Upper lobe of left lung (tissue), 6 donors: ENCODE data around the gene DTNB. TPM values are rescaled to one million over a fixed set of nuclear protein-coding genes. Genes with fewer than 3 reads are reported as not detected.
"Not testable (repeated sequence)": the region's sequence is repeated elsewhere in the genome, so short reads cannot be mapped to it uniquely, and the experiment has no call there.

Experiments
- ATAC-seq, 2 donors: fragments of 200-7000 bp; cut with Tn5 transposase; one replicate each; pipeline ENCODE4 v1.9.1; 2022; ENCODE audit warnings: mild to moderate bottlenecking in 2 of 2, moderate library complexity in 2 of 2; ENCODE audit not compliant: low FRiP score in 2 of 2
- DNase-seq, 2 donors: peaks; one replicate each; pipeline ENCODE4 v3.0.0-alpha.2; 2019 to 2020
- H3K27ac ChIP-seq, 4 donors: fragments of 200-600 bp; sonication (generic); one replicate each; pipeline ENCODE4 v1.5.1; 2016 to 2019
- H3K27me3 ChIP-seq, 4 donors: fragments of 200-600 bp; sonication (generic); one replicate each; pipeline ENCODE4 v1.5.1; 2017 to 2019
- H3K36me3 ChIP-seq, 4 donors: fragments of 200-600 bp; sonication (generic); one replicate each; pipeline ENCODE4 v1.5.1; 2016 to 2019
- H3K4me1 ChIP-seq, 4 donors: fragments of 200-600 bp; sonication (generic); one replicate each; pipeline ENCODE4 v1.5.1; 2018 to 2019
- H3K4me3 ChIP-seq, 4 donors: fragments of 200-600 bp; sonication (generic); one replicate each; pipeline ENCODE4 v1.5.1; 2017 to 2019; ENCODE audit warnings: mild to moderate bottlenecking in 2 of 4, moderate library complexity in 1 of 4
- H3K9me3 ChIP-seq, 4 donors: fragments of 200-600 bp; sonication (generic); one replicate each; pipeline ENCODE4 v1.5.1; 2018 to 2019
- EP300 ChIP-seq, 4 donors: sonication (generic); formaldehyde crosslinking; IDR thresholded peaks; one replicate each; pipeline ENCODE4 v1.5.1; 2017; ENCODE audit warnings: antibody characterized with exemption in 4 of 4, control low read depth in 2 of 4
- POLR2A ChIP-seq, 4 donors: fragments of 450-650 bp; IDR thresholded peaks; one replicate each; pipeline ENCODE4 v1.5.1; 2016 to 2017; ENCODE audit warnings: antibody characterized with exemption in 4 of 4, mild to moderate bottlenecking in 2 of 4
- POLR2AphosphoS5 ChIP-seq, 2 donors: sonication (generic); formaldehyde crosslinking; IDR thresholded peaks; one replicate each; pipeline ENCODE4 v1.5.1; 2017; ENCODE audit warnings: antibody characterized with exemption in 2 of 2
- WGBS, 2 donors: methylation state at CpG; one replicate each; pipeline ENCODE4 v1.1.5; 2017 to 2018; 5-methylcytosine and 5-hydroxymethylcytosine counted together
- total RNA-seq, 6 donors: library from RNA; depleted of rRNA in 4 of 6; stranded (reverse); fragments of >200 nt in 4 of 6; gene quantifications; one replicate each; pipeline versions ENCODE4 v1.1.0 to v1.2.1, GENCODE V29; 2016 to 2021
- TF ChIP-seq, protein P1 (sequence below), 6 experiments: fragments of 450-650 bp in 4 of 6; fragments of 200-600 bp in 2 of 6; sonication (generic) in 2 of 6; IDR thresholded peaks; one replicate each; pipeline ENCODE4 v1.5.1; 2016 to 2019; ENCODE audit warnings: antibody characterized with exemption in 6 of 6
- donor health status: DM: no; HTN: no; CAD: no; lungs with moderate emphysema.
- donor health status: DM: no; HTN: yes; CAD: no; lungs with severe emphysema.

The DTNB gene
- total RNA-seq, 6 donors from 2014 or later, result 19.3 to 59.7 (median 25.6) TPM

DNA sequence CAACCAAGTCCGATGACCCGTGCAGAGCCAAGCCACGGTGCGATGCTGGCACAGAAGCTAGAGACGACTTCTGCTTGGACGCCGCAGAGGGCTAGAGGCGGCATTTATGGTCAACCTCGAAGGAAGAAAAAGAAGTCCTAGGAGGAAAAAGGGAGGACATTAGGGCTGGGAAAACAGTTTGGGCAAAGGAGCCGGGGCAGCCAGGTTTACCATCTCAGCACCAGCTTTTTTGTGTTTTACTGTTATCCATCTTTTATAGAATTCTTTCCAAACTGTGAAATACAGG lies 643 bp upstream of the DTNB start:
- Histone ChIP-seq H3K27ac (peak overlapping the region; percentile 63 to 87 (median 74)), H3K9me3 (no peaks in the 10 kb centered on the region), H3K27me3 (no peaks in the 10 kb centered on the region), H3K4me1 (peaks cover 8 to 17% (median 13%) of the 10 kb centered on the region in 4 donors), H3K36me3 (no peaks in the 10 kb centered on the region), H3K4me3 (peak overlapping the region; percentile 45 to 98 (median 97))
- ATAC-seq (no peak), DNase-seq (no peak)
- 17 to 20% methylated on average over 8 to 10 of the region's 10 CpGs for WGBS, 2 donors
- TF ChIP-seq POLR2AphosphoS5 (IDR thresholded peaks at IDR 0.05) (no peak), POLR2A (IDR thresholded peaks at IDR 0.05) (no peak), EP300 (IDR thresholded peaks at IDR 0.05) (no peak)
- TF ChIP-seq, protein P1, sequence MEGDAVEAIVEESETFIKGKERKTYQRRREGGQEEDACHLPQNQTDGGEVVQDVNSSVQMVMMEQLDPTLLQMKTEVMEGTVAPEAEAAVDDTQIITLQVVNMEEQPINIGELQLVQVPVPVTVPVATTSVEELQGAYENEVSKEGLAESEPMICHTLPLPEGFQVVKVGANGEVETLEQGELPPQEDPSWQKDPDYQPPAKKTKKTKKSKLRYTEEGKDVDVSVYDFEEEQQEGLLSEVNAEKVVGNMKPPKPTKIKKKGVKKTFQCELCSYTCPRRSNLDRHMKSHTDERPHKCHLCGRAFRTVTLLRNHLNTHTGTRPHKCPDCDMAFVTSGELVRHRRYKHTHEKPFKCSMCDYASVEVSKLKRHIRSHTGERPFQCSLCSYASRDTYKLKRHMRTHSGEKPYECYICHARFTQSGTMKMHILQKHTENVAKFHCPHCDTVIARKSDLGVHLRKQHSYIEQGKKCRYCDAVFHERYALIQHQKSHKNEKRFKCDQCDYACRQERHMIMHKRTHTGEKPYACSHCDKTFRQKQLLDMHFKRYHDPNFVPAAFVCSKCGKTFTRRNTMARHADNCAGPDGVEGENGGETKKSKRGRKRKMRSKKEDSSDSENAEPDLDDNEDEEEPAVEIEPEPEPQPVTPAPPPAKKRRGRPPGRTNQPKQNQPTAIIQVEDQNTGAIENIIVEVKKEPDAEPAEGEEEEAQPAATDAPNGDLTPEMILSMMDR (IDR thresholded peaks at IDR 0.05), result no peak

DNA sequence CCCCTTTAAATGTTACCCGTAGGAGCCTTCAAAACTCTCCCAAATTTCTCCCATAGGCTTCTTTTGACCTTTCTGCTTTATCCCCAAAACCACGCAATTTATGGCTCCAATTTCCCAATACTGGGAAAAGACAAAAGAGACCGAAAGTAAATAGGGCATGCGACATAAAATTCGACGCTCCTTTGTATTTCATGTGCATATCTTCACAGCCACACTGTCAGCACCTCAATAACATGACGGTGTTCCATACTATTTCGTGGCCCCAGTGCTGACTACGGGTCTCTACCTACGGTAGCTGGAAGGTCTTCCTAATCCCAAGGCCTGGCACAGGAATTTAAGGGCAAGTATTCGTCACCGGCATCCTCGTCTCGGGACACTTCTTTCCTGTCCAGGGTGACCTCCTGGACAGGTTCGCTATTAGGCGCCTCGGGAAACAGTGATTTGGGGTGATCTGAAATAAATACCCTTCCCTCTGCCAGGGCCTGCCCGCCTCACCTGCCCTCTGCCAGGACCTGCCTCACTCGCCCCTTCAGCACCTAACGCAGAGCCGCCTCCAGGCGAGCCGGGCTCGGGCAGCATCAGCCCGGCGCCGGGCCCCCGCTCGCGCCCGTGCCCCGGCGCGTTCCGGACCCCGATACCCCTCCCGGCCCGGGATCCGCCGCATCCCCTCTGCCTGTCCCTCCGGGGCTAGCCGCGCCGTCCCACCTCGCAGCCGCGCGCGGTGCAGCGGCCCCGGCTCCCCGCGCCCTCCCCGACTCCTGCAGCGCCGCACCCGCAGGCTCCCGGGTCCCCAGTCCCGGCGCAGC lies 680 bp downstream of the DTNB start:
- DNase-seq, result peak in 1 of 2 donors; percentile 75

DNA sequence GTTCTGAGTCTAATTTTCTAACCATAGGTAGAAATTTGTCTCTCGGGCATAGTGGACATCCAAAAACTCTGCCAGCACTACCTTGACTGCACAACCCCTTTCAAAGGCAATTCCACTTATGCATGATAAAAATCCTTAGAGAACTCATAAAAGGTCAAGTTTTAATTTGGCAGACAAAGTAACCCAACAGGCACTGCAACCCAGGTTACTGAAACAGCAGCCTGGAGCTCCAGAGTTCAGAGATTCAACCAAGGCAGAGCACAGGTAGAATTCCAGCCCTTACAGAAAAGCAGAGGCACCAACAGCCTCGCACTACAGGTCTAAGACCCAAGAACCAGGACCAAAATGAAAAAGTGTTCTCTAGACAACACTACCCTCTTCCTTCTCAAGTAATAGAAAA lies 1.8 kb downstream of the DTNB start:
- Histone ChIP-seq H3K27ac (peak overlapping the region in 1 of 4 donors; percentile 13), H3K36me3 (no peaks in the 10 kb centered on the region), H3K9me3 (no peaks in the 10 kb centered on the region), H3K27me3 (no peaks in the 10 kb centered on the region), H3K4me1 (peaks cover 8 to 17% (median 13%) of the 10 kb centered on the region in 4 donors), H3K4me3 (peak overlapping the region in 1 of 4 donors; percentile 98)
- TF ChIP-seq POLR2A (IDR thresholded peaks at IDR 0.05), result no peak
- no peak for TF ChIP-seq POLR2AphosphoS5 (IDR thresholded peaks at IDR 0.05)
- peak in 1 of 4 donors; percentile 18 for TF ChIP-seq EP300 (IDR thresholded peaks at IDR 0.05)
- TF ChIP-seq, protein P1 (IDR thresholded peaks at IDR 0.05), result no peak
- no peak for ATAC-seq
- peak in 1 of 2 donors; percentile 50 for DNase-seq
- 67 to 85% methylated on average over 2 of the region's 2 CpGs for WGBS, 2 donors

More for the DNA sequence above, 680 bp downstream of the DTNB start:
- no peaks in the 10 kb centered on the region for H3K36me3 ChIP-seq
- H3K27me3 ChIP-seq, result no peaks in the 10 kb centered on the region
- H3K27ac ChIP-seq, result peak overlapping the region; percentile 51 to 95 (median 86)
- H3K9me3 ChIP-seq, result no peaks in the 10 kb centered on the region
- TF ChIP-seq EP300 (IDR thresholded peaks at IDR 0.05), result no peak
- peak in 1 of 2 donors; percentile 7 for TF ChIP-seq POLR2AphosphoS5 (IDR thresholded peaks at IDR 0.05)
- TF ChIP-seq POLR2A (IDR thresholded peaks at IDR 0.05), result no peak
- TF ChIP-seq, protein P1 (IDR thresholded peaks at IDR 0.05), result peak in 4 of 6 experiments; percentile 4 to 32 (median 26)
- peaks cover 8 to 17% (median 13%) of the 10 kb centered on the region in 4 donors for H3K4me1 ChIP-seq
- H3K4me3 ChIP-seq, result peak overlapping the region; percentile 46 to 98 (median 97)
- WGBS, 2 donors, result 9 to 18% methylated on average over 10 to 26 of the region's 60 CpGs
- peak; percentile 70 to 89 for ATAC-seq

DNA sequence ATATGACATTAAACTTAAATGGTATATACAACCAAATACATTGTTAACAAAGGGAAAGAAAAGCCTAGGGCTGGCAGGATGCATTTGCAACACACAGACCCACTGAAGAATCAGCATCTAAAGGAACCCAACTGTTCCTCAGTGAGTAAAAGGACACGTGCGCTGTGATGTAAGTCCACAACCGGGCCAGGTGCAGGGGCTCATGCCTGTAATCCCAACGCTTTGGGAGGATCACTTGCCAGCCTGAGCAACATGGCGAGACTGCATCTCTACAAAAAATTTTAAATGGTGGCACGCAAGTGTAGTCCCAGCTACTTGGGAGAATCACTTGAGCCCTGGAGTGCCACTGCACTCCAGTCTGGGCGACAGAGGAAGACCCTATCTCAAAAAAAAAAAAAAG lies 3.9 kb downstream of the DTNB start:
- H3K36me3 ChIP-seq, result no peaks in the 10 kb centered on the region
- H3K4me3 ChIP-seq, result no peak overlapping the region
- TF ChIP-seq EP300 (IDR thresholded peaks at IDR 0.05), result no peak
- H3K4me1 ChIP-seq, result peaks cover 12 to 17% (median 14%) of the 10 kb centered on the region in 4 donors
- ATAC-seq (no peak), DNase-seq (no peak)
- WGBS, 2 donors, result 77 to 87% methylated on average over 7 of the region's 7 CpGs
- no peaks in the 10 kb centered on the region for H3K9me3 ChIP-seq
- no peaks in the 10 kb centered on the region for H3K27me3 ChIP-seq
- H3K27ac ChIP-seq, result no peak overlapping the region

DNA sequence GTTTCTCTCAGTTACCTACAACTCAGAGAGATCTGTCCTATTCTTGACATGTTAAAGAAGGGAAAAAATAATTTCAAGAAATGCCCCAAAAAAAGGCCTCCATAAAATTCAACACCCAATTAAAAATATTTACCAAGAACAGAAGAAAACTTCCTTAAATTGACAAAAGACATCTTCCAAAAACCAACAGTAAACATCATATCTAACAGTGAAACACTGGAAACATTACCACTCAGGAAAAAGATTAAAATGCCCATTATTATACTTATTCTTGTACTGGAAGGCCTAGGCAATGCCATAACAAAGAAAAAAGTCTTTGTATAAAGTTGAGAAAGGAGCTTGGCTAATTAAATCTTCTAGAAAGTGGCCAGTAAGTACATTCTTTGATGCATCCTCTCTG lies 7.2 kb downstream of the DTNB start:
- Histone ChIP-seq H3K9me3 (no peaks in the 10 kb centered on the region), H3K36me3 (no peaks in the 10 kb centered on the region), H3K4me3 (no peak overlapping the region), H3K4me1 (peaks cover 0 to 7% (median 5%) of the 10 kb centered on the region in 4 donors), H3K27me3 (no peaks in the 10 kb centered on the region), H3K27ac (no peak overlapping the region)
- ATAC-seq (no peak), DNase-seq (no peak)
- TF ChIP-seq POLR2AphosphoS5 (IDR thresholded peaks at IDR 0.05) (no peak), POLR2A (IDR thresholded peaks at IDR 0.05) (no peak), EP300 (IDR thresholded peaks at IDR 0.05) (no peak)
- TF ChIP-seq, protein P1 (IDR thresholded peaks at IDR 0.05), result no peak

DNA sequence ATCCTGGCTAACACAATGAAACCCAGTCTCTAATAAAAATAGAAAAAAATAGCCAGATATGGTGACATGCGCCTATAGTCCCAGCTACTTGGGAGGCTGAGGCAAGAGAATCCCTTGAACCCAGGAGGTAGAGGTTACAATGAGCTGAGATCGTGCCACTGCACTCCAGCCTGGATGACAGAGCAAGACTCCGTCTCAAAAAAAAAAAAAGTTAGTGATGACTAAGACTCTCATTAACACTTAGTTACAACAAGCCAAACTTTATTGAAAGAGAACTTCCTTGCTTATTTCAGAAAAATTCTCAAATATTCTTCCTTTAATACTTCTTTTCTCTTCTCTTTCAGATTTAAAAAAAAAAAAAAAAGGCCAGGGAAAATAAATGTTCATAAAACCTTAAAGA lies 7.9 kb downstream of the DTNB start:
- WGBS, 2 donors, result 70 to 76% methylated on average over 3 of the region's 3 CpGs

More for the DNA sequence above, 7.9 kb downstream of the DTNB start:
- not testable (repeated sequence) for DNase-seq, H3K27ac ChIP-seq, H3K9me3 ChIP-seq, H3K4me1 ChIP-seq, H3K36me3 ChIP-seq, H3K27me3 ChIP-seq, H3K4me3 ChIP-seq, ATAC-seq
